SK-N-SH (cell line): ENCODE measurements around the gene ETS2. TPM values are rescaled to one million over a fixed set of nuclear protein-coding genes. Genes with fewer than 3 reads are reported as not detected.

Experiments
- CTCF ChIA-PET: fragments of 300-600, 350-600 bp; formaldehyde crosslinking; extraction: SDS; loops from one replicate; lab custom pipeline; 2021; lab: Yijun Ruan, JAX
- POLR2A ChIA-PET: fragments of 350-600 bp; sonication (Branson Sonifier 250); formaldehyde crosslinking; extraction: SDS; loops from one replicate; lab custom pipeline; 2020; ENCODE audit warnings: antibody characterized with exemption, inconsistent platforms; lab: Yijun Ruan, JAX
- DNase-seq: peaks from one replicate; pipeline ENCODE4 v3.0.0; 2012
- H2AFZ ChIP-seq: fragments of 200-600 bp; sonication (generic); 2 replicates; pipeline ENCODE4 v1.8.1; 2016; ENCODE audit warnings: antibody characterized with exemption, mild to moderate bottlenecking, low read depth
- H3F3A ChIP-seq: fragments of 200-600 bp; sonication (generic); replicated peaks from 2 replicates; pipeline ENCODE3; 2016; ENCODE audit warnings: antibody characterized with exemption, mild to moderate bottlenecking; ENCODE audit not compliant: insufficient read depth
- H3K27ac ChIP-seq, 2 experiments: fragments of 200-500 bp in 1 of 2; fragments of 200-600 bp in 1 of 2; sonication (Bioruptor generic) in 1 of 2; sonication (generic), shearing (Covaris generic) in 1 of 2; 2 replicates each; pipeline versions ENCODE4 v1.5.1 to v1.6.1; 2014 to 2016; ENCODE audit warnings: low read depth in 2 of 2, inconsistent platforms in 1 of 2, low read length in 1 of 2, mild to moderate bottlenecking in 1 of 2, mixed read lengths in 1 of 2
- H3K27me3 ChIP-seq: fragments of 200-600 bp; sonication (generic), shearing (Covaris generic); 2 replicates; pipeline ENCODE4 v1.6.1; 2016; ENCODE audit warnings: mixed run types; ENCODE audit not compliant: insufficient read depth
- H3K36me3 ChIP-seq, 2 experiments: fragments of 200-500 bp in 1 of 2; fragments of 200-600 bp in 1 of 2; sonication (Bioruptor generic) in 1 of 2; sonication (generic) in 1 of 2; replicated peaks in 1 of 2; 2 replicates each; pipeline versions ENCODE3 to v1.5.1; 2014 to 2016; ENCODE audit warnings: low read length in 1 of 2, mild to moderate bottlenecking in 1 of 2; ENCODE audit not compliant: insufficient read depth in 2 of 2, control insufficient read depth in 1 of 2
- H3K4me1 ChIP-seq, 2 experiments: fragments of 200-500 bp in 1 of 2; fragments of 200-600 bp in 1 of 2; sonication (Bioruptor generic) in 1 of 2; sonication (generic), shearing (Covaris generic) in 1 of 2; 2 replicates each; pipeline versions ENCODE4 v1.5.1 to v1.6.1; 2014 to 2016; ENCODE audit warnings: low read depth in 1 of 2, low read length in 1 of 2, mixed run types in 1 of 2; ENCODE audit not compliant: insufficient read depth in 2 of 2, control insufficient read depth in 1 of 2
- H3K4me2 ChIP-seq: fragments of 200-600 bp; sonication (generic), shearing (Covaris generic); 2 replicates; pipeline ENCODE4 v1.6.1; 2017; ENCODE audit warnings: mixed run types
- H3K4me3 ChIP-seq, 2 experiments: fragments of 200-500 bp in 1 of 2; fragments of 200-600 bp in 1 of 2; sonication (Bioruptor generic) in 1 of 2; sonication (generic), shearing (Covaris generic) in 1 of 2; 2 replicates each; pipeline versions ENCODE4 v1.5.1 to v1.8.1; 2014 to 2016; ENCODE audit warnings: low read depth in 2 of 2, inconsistent platforms in 1 of 2, low read length in 1 of 2, mild to moderate bottlenecking in 1 of 2, mixed read lengths in 1 of 2, moderate library complexity in 1 of 2
- H3K79me2 ChIP-seq: fragments of 200-600 bp; sonication (generic); 2 replicates; pipeline ENCODE4 v1.8.1; 2017; ENCODE audit warnings: mild to moderate bottlenecking; ENCODE audit not compliant: insufficient read depth
- H3K9ac ChIP-seq: fragments of 200-600 bp; sonication (generic); 2 replicates; pipeline ENCODE4 v1.6.1; 2017; ENCODE audit warnings: mixed run types
- H3K9me2 ChIP-seq: fragments of 200-600 bp; sonication (generic); 2 replicates; pipeline ENCODE4 v1.6.1; 2017; ENCODE audit warnings: mixed run types
- H3K9me3 ChIP-seq: fragments of 200-600 bp; sonication (generic); 2 replicates; pipeline ENCODE4 v1.6.1; 2017; ENCODE audit warnings: mixed run types, mild to moderate bottlenecking, moderate library complexity
- H4K20me1 ChIP-seq: fragments of 200-600 bp; sonication (generic); 2 replicates; pipeline ENCODE4 v1.6.1; 2017; ENCODE audit warnings: mild to moderate bottlenecking, mixed run types; ENCODE audit not compliant: insufficient read depth
- CTCF ChIP-seq: fragments of 200-600 bp; sonication (generic); IDR thresholded peaks from 2 replicates; pipeline ENCODE4 v1.6.1; 2017; ENCODE audit warnings: antibody characterized with exemption, mild to moderate bottlenecking, moderate library complexity
- EP300 ChIP-seq, 2 experiments: IDR thresholded peaks; 2 replicates each; pipeline versions ENCODE4 v1.4.0 to v1.6.1; 2012; ENCODE audit warnings: borderline replicate concordance in 1 of 2, low read depth in 1 of 2, low read length in 1 of 2
- EZH2phosphoT487 ChIP-seq: fragments of 200-600 bp; sonication (generic); IDR thresholded peaks from 2 replicates; pipeline ENCODE4 v1.6.1; 2017; ENCODE audit warnings: low read depth, mixed run types, mild to moderate bottlenecking, antibody characterized with exemption, moderate library complexity, borderline replicate concordance
- FOSL2 ChIP-seq: IDR thresholded peaks from 2 replicates; pipeline ENCODE4 v1.4.0; 2012; ENCODE audit warnings: low read depth, mild to moderate bottlenecking, moderate library complexity, borderline replicate concordance
- GATA2 ChIP-seq: sonication (generic); formaldehyde crosslinking; IDR thresholded peaks from 2 replicates; pipeline ENCODE4 v1.5.0; 2020; ENCODE audit warnings: mild to moderate bottlenecking, missing genetic modification reagents
- JUND ChIP-seq: IDR thresholded peaks from 2 replicates; pipeline ENCODE4 v1.4.0; 2012
- MEF2A ChIP-seq: IDR thresholded peaks from 2 replicates; pipeline ENCODE4 v1.4.0; 2012; ENCODE audit warnings: low read depth, borderline replicate concordance
- MXI1 ChIP-seq: IDR thresholded peaks from 2 replicates; pipeline ENCODE4 v1.6.1; 2012; ENCODE audit warnings: mild to moderate bottlenecking, low read depth, low read length, improper control_type of control experiment
- NFIC ChIP-seq: IDR thresholded peaks from 2 replicates; pipeline ENCODE4 v1.4.0; 2012; ENCODE audit warnings: borderline replicate concordance
- PBX3 ChIP-seq: IDR thresholded peaks from 2 replicates; pipeline ENCODE4; 2012
- RAD21 ChIP-seq: IDR thresholded peaks from 2 replicates; pipeline ENCODE4 v1.6.1; 2012; ENCODE audit warnings: mild to moderate bottlenecking, low read length
- RCOR1 ChIP-seq: fragments of 150-350 bp; IDR thresholded peaks from 2 replicates; pipeline ENCODE4 v1.6.1; 2017; ENCODE audit warnings: antibody characterized with exemption, low read length
- RFX5 ChIP-seq: IDR thresholded peaks from 2 replicates; pipeline ENCODE4 v1.6.1; 2012; ENCODE audit warnings: mild to moderate bottlenecking, improper control_type of control experiment, low read length
- SMC3 ChIP-seq: IDR thresholded peaks from 2 replicates; pipeline ENCODE4 v1.6.1; 2012; ENCODE audit warnings: low read depth, low read length, improper control_type of control experiment
- TCF12 ChIP-seq: IDR thresholded peaks from 2 replicates; pipeline ENCODE4 v1.4.0; 2012
- TEAD4 ChIP-seq: IDR thresholded peaks from 2 replicates; pipeline ENCODE4 v1.4.0; 2012; ENCODE audit warnings: mild to moderate bottlenecking, borderline replicate concordance; ENCODE audit not compliant: insufficient read depth
- WGBS: methylation state at CpG from one replicate; pipeline ENCODE4 v1.1.6; 2017; ENCODE audit warnings: low lambda C conversion rate; 5-methylcytosine and 5-hydroxymethylcytosine counted together
- polyA plus RNA-seq, 3 experiments: library from polyadenylated mRNA; depleted of rRNA; stranded (reverse); fragments of >200 nt; gene quantifications; 2 replicates each; pipeline ENCODE4 v1.2.3, GENCODE V29; 2012

ETS2 gene
- polyA plus RNA-seq, 1 of the 3 experiments (the other 2 are of a cell fraction) = 16.3 TPM

- WGBS = 79% methylated on average over 6 of the region's 6 CpGs
- no peaks in the 10 kb centered on the region for H3K9me2 ChIP-seq
- H3K27me3 ChIP-seq = no peaks in the 10 kb centered on the region
- H3K9me3 ChIP-seq = no peaks in the 10 kb centered on the region
- H2AFZ ChIP-seq = peak overlapping the region; percentile 45; the same call in 1 of the 2 replicates
- peak overlapping the region; percentile 5; the same call in 1 of the 2 replicates for H3K9ac ChIP-seq
- ChIA-PET CTCF (interaction anchor here (1.0 to 2.6 kb wide), 5 partner anchors 22 to 340 kb away, joined by 3 to 13 read pairs (median 4); no protein-coding TSS in a partner anchor), POLR2A (interaction anchor here (0.9 to 1.6 kb wide), 4 partner anchors 8 to 192 kb away, joined by 3 to 12 read pairs (median 4); partner anchors contain the start of gene ETS2)
- H3F3A ChIP-seq = peaks cover 16% of the 10 kb centered on the region
- no peak overlapping the region for H3K4me3 ChIP-seq
- no peaks in the 10 kb centered on the region for H3K36me3 ChIP-seq
- no peaks in the 10 kb centered on the region for H3K79me2 ChIP-seq
- no peak for TF ChIP-seq CTCF
- no peak for TF ChIP-seq EP300 (IDR thresholded peaks at IDR 0.05; ENCODE audit: borderline replicate concordance in 1 of 2, low read depth in 1 of 2, low read length in 1 of 2)
- TF ChIP-seq RFX5 = no peak
- no peak for TF ChIP-seq RCOR1
- no peak for TF ChIP-seq FOSL2
- no peak for TF ChIP-seq SMC3
- no peak for TF ChIP-seq TEAD4
- no peak for TF ChIP-seq MEF2A
- TF ChIP-seq EZH2phosphoT487 = no peak
- TF ChIP-seq MXI1 = no peak
- no peak for TF ChIP-seq JUND
- TF ChIP-seq TCF12 = no peak
- TF ChIP-seq NFIC = no peak
- no peak for TF ChIP-seq RAD21
- no peak for TF ChIP-seq GATA2 (CRISPR knock-in tag)
- peaks cover 16 to 45% of the 10 kb centered on the region in 2 experiments for H3K4me1 ChIP-seq
- peak overlapping the region; percentile 53 to 91 for H3K27ac ChIP-seq
- no peaks in the 10 kb centered on the region for H4K20me1 ChIP-seq
- H3K4me2 ChIP-seq = peak overlapping the region; percentile 34; the same call in 1 of the 2 replicates
- no peak for DNase-seq
Observed at GRCh38 chr21:38798081-38798480, 7.6 kb upstream of the ETS2 start.

GRCh38 chr21:38798481-38798882, 7.2 kb upstream of the ETS2 start:
- H4K20me1 ChIP-seq = no peaks in the 10 kb centered on the region
- H3K4me3 ChIP-seq = no peak overlapping the region
- DNase-seq = peak; percentile 40
- H3F3A ChIP-seq = peaks cover 17% of the 10 kb centered on the region
- no peaks in the 10 kb centered on the region for H3K9me2 ChIP-seq
- POLR2A ChIA-PET = interaction anchor here (1.6 kb wide), 1 partner anchor 191 kb away, joined by 12 read pairs; no protein-coding TSS in a partner anchor
- TF ChIP-seq FOSL2 = peak; percentile 55; the same call in 1 of the 2 replicates
- TF ChIP-seq NFIC = peak; percentile 83
- TF ChIP-seq PBX3 = no peak
- H3K79me2 ChIP-seq = no peaks in the 10 kb centered on the region
- CTCF ChIA-PET = interaction anchor here (1.0 to 2.6 kb wide), 2 partner anchors 328 to 338 kb away, joined by 3 to 13 read pairs; no protein-coding TSS in a partner anchor
- no peaks in the 10 kb centered on the region for H3K27me3 ChIP-seq
- H3K36me3 ChIP-seq = no peaks in the 10 kb centered on the region
- 30% methylated on average over 5 of the region's 7 CpGs for WGBS
- H3K27ac ChIP-seq = peak overlapping the region; percentile 53 to 91; a peak in 3 of 4 replicates
- H3K9ac ChIP-seq = peak overlapping the region; percentile 5; the same call in 1 of the 2 replicates
- H3K4me1 ChIP-seq = peaks cover 16 to 45% of the 10 kb centered on the region in 2 experiments
- peak overlapping the region; percentile 45; the same call in 1 of the 2 replicates for H2AFZ ChIP-seq
- no peaks in the 10 kb centered on the region for H3K9me3 ChIP-seq
- H3K4me2 ChIP-seq = peak overlapping the region; percentile 34; the same call in 1 of the 2 replicates
